DOHH2 (cell line): ENCODE measurements around the gene SERPING1.
A peak's percentile ranks its signal among the peaks of the same experiment; 100 is the strongest.

Experiments used
- EZH2phosphoT487 ChIP-seq: fragments of 200-600 bp; sonication (generic); IDR thresholded peaks from 2 replicates; pipeline ENCODE4 v1.6.1; 2017; ENCODE audit warnings: borderline replicate concordance, mild to moderate bottlenecking, antibody characterized with exemption, low read length, moderate library complexity, mixed read lengths
- TF ChIP-seq, protein P1 (sequence below): fragments of 200-600 bp; sonication (generic); IDR thresholded peaks from one replicate; pipeline ENCODE4 v1.5.1; 2014; ENCODE audit warnings: antibody characterized with exemption, mild to moderate bottlenecking, low read depth, low read length; ENCODE audit not compliant: poor library complexity, severe bottlenecking

GRCh38 chr11:57641011-57641807 lies 43.7 kb downstream of the SERPING1 start:
- TF ChIP-seq, protein P1, sequence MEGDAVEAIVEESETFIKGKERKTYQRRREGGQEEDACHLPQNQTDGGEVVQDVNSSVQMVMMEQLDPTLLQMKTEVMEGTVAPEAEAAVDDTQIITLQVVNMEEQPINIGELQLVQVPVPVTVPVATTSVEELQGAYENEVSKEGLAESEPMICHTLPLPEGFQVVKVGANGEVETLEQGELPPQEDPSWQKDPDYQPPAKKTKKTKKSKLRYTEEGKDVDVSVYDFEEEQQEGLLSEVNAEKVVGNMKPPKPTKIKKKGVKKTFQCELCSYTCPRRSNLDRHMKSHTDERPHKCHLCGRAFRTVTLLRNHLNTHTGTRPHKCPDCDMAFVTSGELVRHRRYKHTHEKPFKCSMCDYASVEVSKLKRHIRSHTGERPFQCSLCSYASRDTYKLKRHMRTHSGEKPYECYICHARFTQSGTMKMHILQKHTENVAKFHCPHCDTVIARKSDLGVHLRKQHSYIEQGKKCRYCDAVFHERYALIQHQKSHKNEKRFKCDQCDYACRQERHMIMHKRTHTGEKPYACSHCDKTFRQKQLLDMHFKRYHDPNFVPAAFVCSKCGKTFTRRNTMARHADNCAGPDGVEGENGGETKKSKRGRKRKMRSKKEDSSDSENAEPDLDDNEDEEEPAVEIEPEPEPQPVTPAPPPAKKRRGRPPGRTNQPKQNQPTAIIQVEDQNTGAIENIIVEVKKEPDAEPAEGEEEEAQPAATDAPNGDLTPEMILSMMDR: peak; percentile 31
- TF ChIP-seq EZH2phosphoT487: no peak
